ENCODE results near the gene SPAG5.

SPAG5 gene

DNA sequence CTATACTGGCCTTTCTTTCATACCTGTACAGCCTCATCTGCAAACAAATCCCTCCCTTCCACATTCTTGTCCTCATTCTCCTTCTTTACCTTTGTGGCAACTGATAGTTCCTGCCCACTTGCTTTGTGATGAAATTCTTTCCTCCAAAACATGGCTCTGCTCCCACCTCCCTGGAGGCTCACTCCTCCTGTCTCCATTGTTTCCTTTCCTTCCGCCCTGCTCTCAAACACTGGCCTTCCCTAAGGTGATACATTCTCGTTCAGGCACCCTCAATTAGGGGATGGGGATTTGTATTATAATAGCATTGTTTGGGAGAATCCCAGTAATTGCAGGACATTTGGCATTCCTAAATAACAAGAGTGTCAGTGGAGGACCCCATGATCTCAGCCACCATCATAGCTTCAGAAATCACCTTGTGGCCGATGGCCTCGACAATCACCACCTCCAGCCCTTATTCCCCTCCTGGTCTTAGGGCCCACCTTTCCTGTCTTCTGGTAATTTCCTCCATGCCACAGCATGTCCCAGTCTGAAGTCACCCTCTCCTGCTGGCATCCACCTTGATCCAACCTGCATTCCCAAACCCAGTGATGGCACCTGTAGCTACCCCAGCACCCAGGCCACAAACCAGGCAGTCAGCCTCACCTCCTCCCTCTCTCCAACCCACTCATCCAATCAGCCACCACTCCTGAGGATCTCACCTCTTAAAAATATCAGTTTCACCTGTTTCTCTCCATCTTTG is 54.3 kb downstream of the SPAG5 start:
- no peak for DNase-seq

DNA sequence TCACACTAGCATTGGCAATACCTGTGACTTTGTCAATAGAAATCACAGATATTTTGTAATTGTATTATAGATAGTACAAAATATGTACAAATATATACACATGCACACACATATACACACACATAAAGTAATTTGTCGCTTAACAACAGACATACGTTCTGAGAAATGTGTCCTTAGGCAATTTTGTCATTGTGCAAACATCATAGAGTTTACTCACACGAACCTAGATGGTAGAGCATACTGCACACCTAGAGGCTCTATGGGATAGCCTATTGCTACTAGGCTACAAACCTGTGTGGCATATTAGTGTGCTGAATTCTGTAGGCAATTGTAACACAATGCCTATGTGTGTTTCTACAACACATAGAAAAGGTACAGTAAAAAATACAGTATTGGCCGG is 57.4 kb downstream of the SPAG5 start:
- no peak for DNase-seq

- no peak for DNase-seq
Observed at GRCh38 chr17:28540231-28540630, 58.6 kb downstream of the SPAG5 start.

- DNase-seq, result no peak
Observed at GRCh38 chr17:28538296-28538895, 60.4 kb downstream of the SPAG5 start.

- DNase-seq, result no peak
Observed at GRCh38 chr17:28537219-28537610, 61.6 kb downstream of the SPAG5 start.

DNA sequence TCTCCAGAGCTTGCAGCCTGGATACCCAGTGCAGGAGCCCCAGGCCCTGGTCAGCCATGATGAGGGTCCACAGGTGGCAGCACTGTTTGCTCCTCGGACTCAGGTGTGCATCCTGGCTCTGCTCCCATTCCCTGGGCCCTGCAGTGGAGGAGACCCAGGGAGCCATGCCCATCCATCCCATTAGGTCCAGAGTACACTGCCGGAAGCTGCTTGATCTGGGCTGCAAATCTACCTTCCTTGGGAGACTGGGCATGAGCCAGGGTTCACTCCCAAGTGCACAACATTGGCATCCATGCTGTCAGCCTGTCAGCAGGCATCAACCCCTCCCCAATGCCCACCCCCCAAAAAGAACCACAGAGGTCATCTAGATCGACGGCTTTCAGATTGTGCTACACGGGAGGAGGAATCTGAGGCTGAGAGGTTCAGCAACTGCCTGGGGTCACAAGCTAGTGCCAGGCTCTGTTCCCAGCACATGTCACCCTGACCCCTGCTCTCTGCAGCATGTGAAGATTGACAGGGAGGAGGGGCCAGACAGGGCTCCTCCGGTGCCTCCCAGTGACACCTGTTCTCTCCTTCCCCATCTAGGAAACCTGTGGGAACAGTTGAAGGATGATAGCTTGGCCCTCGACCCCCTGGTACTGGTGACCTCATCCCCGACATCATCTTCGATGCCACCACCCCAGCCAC is 62.1 kb downstream of the SPAG5 start:
- DNase-seq, result no peak

DNA sequence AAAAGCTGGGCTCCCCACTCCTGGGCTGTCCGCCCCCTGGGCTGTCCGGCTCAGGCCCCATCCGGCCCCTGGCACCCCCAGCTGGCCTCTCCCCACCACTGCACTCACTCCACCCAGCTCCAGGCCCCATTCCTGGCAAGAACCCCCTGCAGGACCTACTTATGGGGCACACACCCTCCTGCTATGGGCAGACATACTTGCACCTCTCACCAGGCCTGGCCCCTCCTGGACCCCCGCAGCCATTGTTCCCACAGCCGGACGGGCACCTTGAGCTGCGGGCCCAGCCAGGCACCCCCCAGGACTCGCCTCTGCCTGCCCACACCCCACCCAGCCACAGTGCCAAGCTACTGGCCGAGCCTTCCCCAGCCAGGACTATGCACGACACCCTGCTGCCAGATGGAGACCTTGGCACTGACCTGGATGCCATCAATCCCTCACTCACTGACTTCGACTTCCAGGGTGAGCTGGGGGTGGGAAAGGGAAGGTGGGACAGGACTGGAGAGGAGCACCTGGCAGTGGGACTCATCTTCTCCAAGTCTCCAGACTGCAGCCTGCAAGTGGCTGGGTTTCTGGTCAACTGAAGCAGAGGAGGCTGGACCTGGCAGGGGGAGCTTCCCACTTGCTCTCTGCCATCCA is 64.0 kb downstream of the SPAG5 start:
- DNase-seq, result no peak

DNA sequence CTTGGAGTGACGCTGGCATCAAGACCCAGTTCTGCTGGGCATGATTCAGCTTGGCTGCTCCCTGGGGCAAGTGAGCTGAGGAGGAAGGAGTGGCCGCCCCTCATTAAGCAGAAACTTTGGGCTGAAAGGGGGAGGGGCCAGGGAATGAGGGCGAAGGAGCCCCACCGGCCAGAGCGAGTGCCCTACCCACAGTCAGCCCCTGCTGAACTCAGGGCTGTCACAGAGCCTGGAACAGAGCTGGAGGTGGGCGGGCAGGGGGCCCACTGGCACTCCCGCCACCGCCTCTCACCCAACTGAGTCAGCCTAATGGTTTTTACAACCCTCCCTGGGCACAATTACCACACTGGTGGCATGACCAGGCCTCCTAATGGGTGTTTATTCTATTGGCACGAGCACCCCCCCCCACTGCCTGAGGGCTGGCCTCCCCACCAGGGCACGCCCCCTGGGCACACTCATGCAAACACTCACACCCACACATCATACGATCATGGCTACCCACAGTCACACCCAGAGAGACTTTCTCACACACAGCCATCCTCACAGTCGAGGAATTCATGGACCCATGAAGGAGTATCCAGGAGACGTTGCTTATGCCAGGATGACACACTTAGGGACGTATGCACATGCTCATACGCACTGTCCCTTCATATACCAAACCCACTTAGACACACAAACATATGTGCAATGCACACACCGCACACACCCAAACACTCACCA is 65.6 kb downstream of the SPAG5 start:
- no peak for DNase-seq

- no peak for DNase-seq
Observed at GRCh38 chr17:28532050-28532960, 66.5 kb downstream of the SPAG5 start.

GRCh38 chr17:28530926-28531325 is 67.9 kb downstream of the SPAG5 start:
- DNase-seq, result no peak

DNA sequence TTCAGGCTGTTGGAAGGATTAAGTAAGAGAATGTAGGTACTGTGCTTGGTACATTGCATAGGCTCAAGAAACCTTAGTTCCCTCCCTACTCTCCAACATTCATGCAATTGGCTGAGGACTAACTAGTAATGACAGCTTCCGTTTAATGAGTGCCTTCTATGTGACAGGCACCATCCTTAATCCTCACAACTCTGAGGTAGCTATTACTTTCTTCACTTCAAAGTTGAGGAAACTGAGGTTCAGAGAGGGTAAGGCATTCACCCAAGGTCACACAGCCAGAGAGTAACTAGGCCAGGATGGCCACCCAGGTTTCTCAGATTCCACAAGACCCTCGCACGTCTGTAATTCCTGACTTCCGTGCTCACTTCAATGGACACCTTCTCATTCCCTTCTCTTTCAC is 68.6 kb downstream of the SPAG5 start:
- no peak for DNase-seq

- no peak for DNase-seq
Observed at GRCh38 chr17:28529013-28529400, 69.8 kb downstream of the SPAG5 start.

DNA sequence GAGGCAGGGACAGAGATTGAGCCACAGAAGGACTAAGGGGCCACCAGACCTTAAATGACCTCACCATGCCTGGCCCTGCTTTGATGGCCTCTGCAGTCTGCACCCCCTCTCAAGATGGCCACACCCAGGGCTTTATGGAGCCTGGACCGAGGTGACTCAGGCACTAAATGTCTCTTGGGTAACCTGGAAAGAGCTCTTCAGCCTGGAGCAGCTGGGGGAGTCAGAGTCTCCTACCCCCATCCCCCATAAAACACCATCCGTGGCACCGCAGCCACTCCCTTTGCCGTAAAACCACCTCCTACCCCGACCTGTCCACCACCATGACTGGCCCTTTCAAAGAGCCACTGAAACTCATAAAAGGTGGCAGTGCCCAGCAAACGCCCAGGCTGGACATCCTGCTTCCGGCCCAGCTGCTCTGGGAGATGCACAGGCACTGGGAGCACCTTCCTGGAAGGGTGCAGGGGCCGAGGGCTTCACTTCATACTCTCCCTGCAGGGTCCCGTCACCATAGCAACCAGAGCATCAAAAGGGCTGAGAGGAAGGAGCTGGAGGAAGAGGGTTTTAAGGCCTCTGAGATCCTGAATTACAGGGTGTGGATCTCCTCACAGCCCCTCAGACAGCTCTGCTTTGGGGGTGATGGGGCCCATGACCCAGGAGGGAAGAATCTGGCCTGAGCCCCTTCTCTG is 70.4 kb downstream of the SPAG5 start:
- no peak for DNase-seq

DNA sequence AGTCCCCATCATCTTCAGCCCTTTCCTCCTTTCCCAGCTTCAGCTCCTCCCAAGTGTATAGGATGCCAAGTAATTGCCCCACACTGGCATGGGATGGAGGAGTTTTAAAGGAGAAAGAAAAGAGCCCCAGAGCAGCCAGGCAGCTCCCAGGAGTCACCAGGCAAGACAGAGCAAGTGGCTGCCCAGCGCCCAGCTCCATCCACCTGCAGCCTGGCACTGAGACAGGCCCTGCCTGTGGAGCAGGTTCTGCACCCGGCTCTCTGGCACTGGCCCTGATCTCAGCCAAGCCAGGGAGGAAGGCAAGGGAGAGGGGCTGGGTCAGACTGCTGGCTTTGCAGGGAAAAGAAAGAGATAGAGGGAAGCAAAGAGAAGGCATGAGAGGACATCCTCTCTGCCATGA is 71.0 kb downstream of the SPAG5 start:
- no peak for DNase-seq

All from inflammatory macrophage (primary cell).